Endothelial cell of hepatic sinusoid (primary cell): Measurements from ENCODE around the gene THBS2.
"Not testable (repeated sequence)": the region's sequence is repeated elsewhere in the genome, so short reads cannot be mapped to it uniquely, and the experiment has no call there.

Experiments used
- in situ Hi-C: cut with HindIII; loops from 2 replicates; pipeline ENCODE4 v1.10.0; 2017; ENCODE audit warnings: low sequenced_read_pairs

THBS2 gene

GRCh38 chr6:169188051-169188470 is 65.6 kb downstream of the THBS2 start:
- in situ Hi-C loops, result no loop called here

GRCh38 chr6:169186496-169187169 is 67.0 kb downstream of the THBS2 start:
- in situ Hi-C loops, result no loop called here

GRCh38 chr6:169185692-169186485 is 67.8 kb downstream of the THBS2 start:
- in situ Hi-C loops, result no loop called here

- in situ Hi-C loops, result no loop called here
Observed at GRCh38 chr6:169185011-169185521, 68.6 kb downstream of the THBS2 start.

GRCh38 chr6:169184419-169184818 is 69.2 kb downstream of the THBS2 start:
- in situ Hi-C loops, result no loop called here

GRCh38 chr6:169183233-169183632 is 70.4 kb downstream of the THBS2 start:
- in situ Hi-C loops, result no loop called here

- in situ Hi-C loops, result not testable (repeated sequence)
Observed at GRCh38 chr6:169179831-169180230, 73.8 kb downstream of the THBS2 start.

- in situ Hi-C loops, result no loop called here
Observed at GRCh38 chr6:169177516-169178166, 76.0 kb downstream of the THBS2 start.

- in situ Hi-C loops, result no loop called here
Observed at GRCh38 chr6:169176361-169176991, 77.2 kb downstream of the THBS2 start.

- in situ Hi-C loops, result no loop called here
Observed at GRCh38 chr6:169175360-169175887, 78.2 kb downstream of the THBS2 start.

- in situ Hi-C loops, result loop anchor here (5.0 kb wide), 1 partner anchor 78 kb away; the partner anchor contains the start of gene THBS2
Observed at GRCh38 chr6:169174516-169175359, 78.9 kb downstream of the THBS2 start.

- in situ Hi-C loops, result loop anchor here (5.0 kb wide), 1 partner anchor 79 kb away; the partner anchor contains the start of gene THBS2
Observed at GRCh38 chr6:169173532-169174268, 79.9 kb downstream of the THBS2 start.

- in situ Hi-C loops, result loop anchor here (5.0 kb wide), 1 partner anchor 79 kb away; the partner anchor contains the start of gene THBS2
Observed at GRCh38 chr6:169172946-169173345, 80.7 kb downstream of the THBS2 start.

- in situ Hi-C loops, result loop anchor here (5.0 kb wide), 1 partner anchor 80 kb away; the partner anchor contains the start of gene THBS2
Observed at GRCh38 chr6:169172456-169172855, 81.2 kb downstream of the THBS2 start.

- in situ Hi-C loops, result loop anchor here (5.0 kb wide), 1 partner anchor 80 kb away; the partner anchor contains the start of gene THBS2
Observed at GRCh38 chr6:169171951-169172350, 81.7 kb downstream of the THBS2 start.

GRCh38 chr6:169171016-169171415 is 82.6 kb downstream of the THBS2 start:
- in situ Hi-C loops, result loop anchor here (5.0 kb wide), 1 partner anchor 81 kb away; the partner anchor contains the start of gene THBS2

GRCh38 chr6:169170583-169170955 is 83.1 kb downstream of the THBS2 start:
- in situ Hi-C loops, result loop anchor here (5.0 kb wide), 1 partner anchor 82 kb away; the partner anchor contains the start of gene THBS2

- in situ Hi-C loops, result loop anchor here (5.0 kb wide), 1 partner anchor 82 kb away; the partner anchor contains the start of gene THBS2
Observed at GRCh38 chr6:169169941-169170582, 83.6 kb downstream of the THBS2 start.
